HEK293T (cell line): ENCODE results near the gene GFRA1.

ENCODE experiments used
- NFRKB ChIP-seq: fragments of 450-650 bp; IDR thresholded peaks from 2 replicates; pipeline ENCODE4 v1.6.1; 2016; ENCODE audit warnings: mild to moderate bottlenecking, moderate library complexity
- SP1 ChIP-seq: fragments of 450-650 bp; IDR thresholded peaks from 2 replicates; pipeline ENCODE4 v1.6.1; 2017

DNA sequence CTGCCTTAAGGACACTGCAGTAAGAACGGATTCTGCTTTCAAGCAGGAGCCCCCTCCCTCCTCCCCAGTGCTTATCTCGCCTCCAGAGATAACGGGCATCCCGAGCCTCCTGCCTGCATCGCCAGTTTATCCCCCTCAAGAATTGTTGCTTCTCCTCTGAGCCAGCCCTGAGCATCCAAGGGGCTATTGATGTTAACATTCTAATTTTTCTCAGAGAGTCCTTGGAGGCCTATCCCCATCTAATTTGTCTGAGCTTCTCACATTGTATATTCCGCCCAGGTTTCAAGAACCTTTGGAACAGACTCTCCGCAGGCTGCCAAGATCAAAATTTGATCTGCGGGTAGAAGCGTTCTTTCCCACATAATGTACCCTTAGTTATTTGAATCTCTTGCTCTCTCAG is 180.0 kb downstream of the GFRA1 start:
- TF ChIP-seq NFRKB (no peak), SP1 (no peak)
